HG03103 (cell line): Measurements from ENCODE around the gene MGAT3.
A peak's percentile ranks its signal among the peaks of the same experiment; 100 is the strongest.
"Not testable (repeated sequence)": the region's sequence is repeated elsewhere in the genome, so short reads cannot be mapped to it uniquely, and the experiment has no call there.

Source experiments
- ATAC-seq: cut with Tn5 transposase; IDR thresholded peaks from one replicate; pipeline ENCODE4 v1.9.1; 2021; ENCODE audit warnings: low read depth; ENCODE audit not compliant: unreplicated experiment

The MGAT3 gene

DNA sequence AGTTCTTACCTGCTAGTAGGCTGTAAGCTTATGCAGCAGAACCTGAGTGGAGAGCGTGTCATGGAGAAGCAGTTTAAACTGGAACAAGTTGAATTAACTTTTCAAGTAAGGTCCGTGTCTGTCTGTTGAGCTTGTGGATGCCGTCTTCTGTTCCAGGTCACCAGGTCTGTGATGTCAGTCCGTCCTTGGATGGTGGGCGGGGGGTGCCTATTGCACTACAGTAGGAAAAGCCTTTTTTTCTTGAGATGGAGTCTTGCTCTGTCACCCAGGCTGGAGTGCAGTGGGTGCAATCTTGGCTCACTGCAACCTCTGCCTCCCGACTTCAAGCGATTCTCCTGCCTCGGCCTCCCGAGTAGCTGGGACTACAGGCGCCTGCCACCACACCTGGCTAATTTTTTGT lies 50.2 kb downstream of the MGAT3 start:
- ATAC-seq: not testable (repeated sequence)

DNA sequence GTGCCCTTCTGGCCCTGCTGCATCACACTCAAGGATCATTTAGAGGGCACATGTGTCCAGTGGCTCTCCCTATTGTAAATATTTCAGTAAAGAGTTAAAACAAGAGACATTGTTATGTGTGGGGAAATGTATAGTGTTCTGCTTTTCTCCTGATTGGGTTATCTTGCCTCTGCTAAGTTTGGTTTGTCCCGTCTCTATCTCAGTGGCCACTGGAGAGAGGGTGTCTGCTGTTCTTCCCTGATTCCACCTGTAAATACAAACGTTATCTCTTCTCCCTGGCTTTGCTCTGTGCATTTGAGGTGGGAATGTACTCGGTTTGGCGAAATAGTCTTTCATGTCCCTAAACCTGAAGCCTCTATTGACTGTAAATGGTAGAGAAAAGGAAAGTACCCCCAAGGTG lies 51.6 kb downstream of the MGAT3 start:
- no peak for ATAC-seq

DNA sequence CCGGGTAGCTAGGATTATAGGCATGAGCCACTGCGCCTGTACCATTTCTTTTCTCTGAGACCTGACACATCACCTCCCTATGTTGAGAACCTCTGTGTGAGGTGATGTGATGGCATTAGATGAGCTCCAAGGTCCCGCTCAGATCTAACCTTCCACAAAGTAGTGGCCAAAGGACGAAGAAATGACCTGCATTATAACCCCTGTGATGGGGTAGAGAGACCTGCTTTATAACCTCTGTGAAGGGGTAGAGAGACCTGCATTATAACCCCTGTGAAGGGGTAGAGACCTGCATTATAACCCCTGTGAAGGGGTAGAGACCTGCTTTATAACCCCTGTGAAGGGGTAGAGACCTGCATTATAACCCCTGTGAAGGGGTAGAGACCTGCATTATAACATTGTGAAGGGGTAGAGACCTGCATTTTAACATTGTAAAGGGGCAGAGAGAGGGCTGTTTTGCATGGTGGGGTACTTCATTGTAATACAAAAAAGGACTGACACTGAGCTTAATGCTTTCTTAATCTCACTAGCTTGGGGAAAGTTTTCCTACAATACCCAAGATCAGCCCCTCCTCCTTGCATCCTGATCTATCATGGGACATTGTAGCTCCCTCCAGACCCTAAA lies 53.8 kb downstream of the MGAT3 start:
- no peak for ATAC-seq

DNA sequence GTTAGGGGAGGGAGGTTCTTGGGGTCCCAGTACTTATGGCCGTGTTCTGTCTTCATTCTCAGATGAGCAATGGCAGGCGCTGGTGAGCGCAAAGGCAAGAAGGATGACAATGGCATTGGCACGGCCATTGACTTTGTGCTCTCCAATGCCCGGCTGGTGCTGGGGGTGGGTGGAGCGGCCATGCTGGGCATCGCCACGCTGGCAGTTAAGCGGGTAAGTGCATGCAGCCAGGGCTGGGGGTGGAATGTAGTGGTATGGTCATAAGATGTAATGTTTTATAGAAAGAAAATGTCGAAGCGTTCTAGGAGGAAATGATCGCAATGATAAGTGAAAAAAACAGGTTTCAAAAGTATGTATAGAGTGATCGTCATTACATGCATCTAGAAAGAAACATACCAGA lies 54.4 kb downstream of the MGAT3 start:
- no peak for ATAC-seq

DNA sequence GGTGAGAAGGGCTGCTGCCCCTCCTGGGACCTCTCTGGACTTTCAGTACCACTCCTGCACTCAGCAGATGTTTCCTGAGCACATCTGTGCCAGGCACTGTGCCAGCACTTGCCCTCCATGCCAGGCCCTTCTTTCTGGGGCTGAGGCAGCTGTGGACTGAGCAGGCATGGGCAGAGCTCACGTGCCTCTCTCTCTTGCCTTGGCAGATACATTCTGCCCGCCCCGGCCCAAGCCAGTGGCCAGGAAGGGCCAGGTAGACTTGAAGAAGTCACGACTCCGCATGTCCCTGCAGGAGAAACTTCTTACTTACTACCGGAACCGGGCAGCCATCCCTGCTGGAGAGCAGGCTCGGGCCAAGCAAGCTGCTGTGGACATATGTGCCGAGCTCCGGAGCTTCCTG lies 55.2 kb downstream of the MGAT3 start:
- no peak for ATAC-seq

DNA sequence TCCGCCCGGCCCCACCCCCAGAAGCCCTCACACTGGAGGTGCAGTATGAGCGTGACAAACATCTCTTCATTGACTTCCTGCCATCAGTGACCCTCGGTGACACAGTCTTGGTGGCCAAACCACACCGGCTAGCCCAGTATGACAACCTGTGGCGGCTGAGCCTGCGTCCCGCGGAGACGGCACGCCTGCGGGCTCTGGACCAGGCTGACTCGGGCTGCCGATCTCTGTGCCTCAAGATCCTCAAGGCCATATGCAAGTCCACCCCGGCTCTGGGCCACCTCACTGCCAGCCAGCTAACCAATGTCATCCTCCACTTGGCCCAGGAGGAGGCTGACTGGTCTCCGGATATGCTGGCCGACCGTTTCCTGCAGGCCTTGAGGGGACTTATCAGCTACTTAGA lies 57.0 kb downstream of the MGAT3 start:
- ATAC-seq: no peak

DNA sequence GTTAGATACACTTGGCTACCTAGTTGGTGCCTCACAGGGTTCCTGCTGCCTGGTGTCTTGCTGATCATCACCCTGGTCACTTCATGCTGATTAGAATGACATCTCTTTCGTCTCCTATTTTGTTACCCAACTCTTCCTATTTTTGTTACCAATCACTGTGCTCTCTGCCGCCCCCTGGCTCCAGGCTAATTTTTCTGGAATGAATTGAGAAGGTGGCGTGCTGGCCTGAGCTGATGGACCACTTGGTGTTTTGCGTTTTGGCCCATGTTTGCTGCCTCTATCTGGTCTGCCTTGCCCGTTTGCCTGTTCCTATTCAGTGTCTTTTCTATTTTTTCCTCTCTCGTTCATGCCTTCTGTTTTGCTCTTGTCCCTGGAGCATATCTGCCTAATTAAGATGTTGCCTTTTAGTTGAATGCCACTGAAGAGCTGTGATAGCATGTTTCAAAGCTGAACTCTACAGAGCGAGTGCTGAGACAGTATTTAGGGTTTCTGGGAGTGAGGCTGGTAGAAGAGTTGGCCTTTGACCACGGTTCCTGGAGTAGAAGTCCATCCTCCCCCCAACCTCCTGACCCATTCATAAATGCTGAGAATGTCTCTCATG lies 57.7 kb downstream of the MGAT3 start:
- ATAC-seq: no peak

DNA sequence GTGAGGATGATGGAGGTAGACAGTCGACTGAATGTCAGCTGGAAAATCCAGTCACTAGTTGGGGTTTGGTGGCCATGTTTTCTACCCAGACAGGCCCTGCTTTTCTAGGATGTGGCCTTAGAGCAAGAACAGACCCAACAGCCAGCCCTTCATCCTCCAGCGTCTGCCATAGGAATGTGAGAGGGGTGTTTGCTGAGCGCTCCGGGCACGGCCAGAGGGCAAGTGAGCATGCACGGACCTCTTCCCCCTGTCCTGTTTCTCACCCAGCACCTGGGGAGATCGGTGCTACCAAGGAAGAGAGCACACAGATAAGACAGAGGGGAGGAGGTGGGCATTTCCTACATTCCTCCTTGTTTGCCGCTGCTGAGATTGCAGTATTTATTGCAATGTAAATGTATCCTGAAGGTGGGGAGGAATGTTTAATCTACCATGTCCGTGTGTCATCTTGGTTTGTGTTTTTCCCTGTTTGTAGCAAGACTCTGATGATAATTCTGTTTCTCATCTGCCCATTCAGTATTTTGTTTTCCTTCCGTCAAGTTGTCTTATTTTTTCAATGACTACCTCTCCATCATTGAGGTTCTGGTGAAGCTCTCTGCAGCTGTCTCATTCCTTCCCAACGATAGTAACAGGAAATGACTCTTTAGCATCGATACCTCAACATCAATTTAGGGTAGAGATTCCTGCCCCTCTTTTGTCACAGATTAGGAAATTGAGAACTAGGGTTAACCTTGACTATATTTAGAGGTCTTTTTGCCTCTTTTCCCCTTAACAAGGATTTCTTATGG lies 58.6 kb downstream of the MGAT3 start:
- ATAC-seq: no peak

DNA sequence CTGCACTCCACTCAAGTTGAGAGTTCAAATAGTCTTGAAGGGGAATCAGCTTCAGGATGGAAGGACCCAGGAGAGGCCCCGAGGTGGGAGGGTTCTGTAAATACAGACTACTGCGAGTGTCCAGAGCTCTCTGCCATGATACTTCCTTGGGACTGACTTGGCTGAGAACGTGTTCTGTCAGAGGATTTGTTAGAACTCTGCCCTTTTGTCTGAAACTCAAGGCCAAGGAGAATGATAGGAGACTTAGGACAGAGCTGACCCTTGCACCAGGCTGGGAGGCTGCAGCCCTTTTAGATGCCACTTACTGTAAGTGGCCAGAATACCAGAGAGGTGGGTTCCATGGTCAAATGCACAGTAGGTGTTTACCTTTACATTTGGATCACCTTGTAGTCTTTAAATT lies 60.7 kb downstream of the MGAT3 start:
- no peak for ATAC-seq

DNA sequence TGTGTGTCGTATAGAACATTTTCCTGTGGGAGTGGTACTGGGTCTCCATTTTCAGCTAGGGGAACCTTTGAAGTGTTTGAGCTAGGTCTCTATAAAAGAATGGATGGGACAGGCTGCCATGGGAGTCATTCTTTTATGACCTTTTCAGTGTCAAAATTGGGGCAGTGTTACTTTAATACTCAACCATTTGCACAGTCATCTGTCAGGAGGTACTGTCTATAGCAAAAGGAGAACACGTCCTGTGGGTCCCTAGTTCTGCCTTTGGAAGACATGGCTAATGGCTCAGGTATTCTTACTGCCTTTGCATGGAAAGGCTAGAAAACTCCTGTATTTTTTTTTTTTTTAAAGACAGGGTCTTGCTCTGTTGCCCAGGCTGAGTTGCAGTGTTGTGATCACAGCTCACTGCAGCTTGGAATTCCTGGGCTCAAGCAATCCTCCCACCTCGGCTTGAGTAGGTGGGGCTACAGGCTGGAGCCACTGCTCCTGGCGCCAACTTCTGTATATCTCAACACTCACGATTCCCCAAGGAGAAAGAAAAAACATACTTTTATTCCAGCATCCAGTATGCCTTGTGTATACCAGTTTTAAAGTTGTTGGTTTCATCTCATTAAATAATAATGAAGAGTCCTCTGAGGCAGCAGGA lies 61.5 kb downstream of the MGAT3 start:
- ATAC-seq: no peak

DNA sequence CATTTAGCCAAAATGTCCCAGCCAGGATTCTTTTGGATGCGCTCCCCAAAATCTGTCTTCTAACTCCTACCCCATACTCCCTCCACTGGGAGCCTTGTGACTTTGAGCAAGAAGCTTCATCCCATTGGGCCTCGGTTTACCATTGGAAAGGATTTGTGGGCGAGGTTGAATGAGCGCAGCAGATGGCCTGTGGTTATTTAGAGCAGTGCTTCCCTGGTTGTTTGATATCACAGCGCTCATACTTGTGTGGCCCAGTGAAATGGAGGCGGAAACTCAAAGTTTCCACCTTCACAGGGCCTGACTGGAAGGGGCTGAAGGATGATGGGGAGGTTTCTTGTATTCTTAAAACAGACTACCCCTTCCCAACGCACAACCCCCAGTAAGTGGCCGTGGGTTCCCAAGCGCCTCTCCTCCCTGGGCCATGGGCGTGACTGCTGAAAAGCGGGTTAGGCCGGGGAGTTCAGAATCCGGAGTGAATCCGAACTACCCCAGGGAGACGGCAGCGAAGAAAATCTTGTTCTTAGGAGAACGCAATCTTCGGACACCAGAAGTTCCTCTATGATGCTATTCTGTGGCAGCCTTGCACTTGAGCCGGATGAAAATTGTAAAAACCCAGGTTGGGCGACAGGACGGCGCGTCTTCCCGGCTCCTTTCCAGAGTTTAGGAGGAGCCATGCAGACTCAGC lies 62.3 kb downstream of the MGAT3 start:
- peak; percentile 4 for ATAC-seq

DNA sequence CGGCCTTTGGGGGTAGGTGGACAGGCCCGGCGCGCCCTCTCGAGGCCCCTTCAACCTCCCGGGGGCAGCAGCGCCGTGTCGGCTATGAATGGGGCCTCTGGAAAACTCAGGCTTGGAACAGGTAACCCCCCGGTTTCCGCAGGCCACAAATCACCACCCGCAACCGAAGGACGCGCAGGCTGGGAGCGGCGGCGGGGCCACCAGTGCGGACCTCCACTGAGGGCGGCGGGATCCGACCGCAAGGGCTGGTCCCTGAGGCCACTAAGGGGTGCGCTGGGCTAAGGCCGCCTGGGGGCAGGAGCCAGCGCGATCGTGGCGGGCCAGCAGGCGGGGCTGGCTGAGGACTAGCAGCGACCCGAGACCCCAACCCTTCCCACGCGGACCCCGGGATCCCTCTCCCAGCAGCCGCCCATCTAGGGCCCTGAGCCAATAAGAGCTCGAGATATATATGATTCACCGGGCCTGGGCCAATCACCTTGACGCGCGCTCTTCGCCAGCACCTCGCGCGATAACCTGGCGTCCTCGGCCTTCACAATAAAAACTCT lies 62.9 kb downstream of the MGAT3 start:
- peak; percentile 68 for ATAC-seq

DNA sequence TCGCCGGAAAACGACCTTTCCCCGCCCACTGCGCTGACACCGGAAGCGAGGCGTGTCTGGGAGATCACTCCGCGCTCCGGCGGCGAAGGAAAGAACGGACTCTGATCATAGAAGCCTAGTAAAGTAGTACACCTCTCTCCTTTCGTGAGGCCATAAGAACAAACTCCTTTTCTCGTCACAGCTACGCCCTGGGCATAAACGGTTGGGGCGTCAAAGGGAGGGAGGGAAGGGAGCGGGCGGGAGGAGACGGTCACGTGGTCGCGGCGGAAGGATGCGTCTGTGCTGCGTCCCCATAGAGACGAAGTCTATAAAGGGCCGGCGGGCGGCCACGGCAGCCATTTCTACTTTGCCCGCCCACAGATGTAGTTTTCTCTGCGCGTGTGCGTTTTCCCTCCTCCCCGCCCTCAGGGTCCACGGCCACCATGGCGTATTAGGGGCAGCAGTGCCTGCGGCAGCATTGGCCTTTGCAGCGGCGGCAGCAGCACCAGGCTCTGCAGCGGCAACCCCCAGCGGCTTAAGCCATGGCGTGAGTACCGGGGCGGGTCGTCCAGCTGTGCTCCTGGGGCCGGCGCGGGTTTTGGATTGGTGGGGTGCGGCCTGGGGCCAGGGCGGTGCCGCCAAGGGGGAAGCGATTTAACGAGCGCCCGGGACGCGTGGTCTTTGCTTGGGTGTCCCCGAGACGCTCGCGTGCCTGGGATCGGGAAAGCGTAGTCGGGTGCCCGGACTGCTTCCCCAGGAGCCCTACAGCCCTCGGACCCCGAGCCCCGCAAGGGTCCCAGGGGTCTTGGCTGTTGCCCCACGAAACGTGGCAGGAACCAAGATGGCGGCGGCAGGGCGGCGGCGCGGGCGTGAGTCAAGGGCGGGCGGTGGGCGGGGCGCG lies 63.7 kb downstream of the MGAT3 start, which contains the start of gene ATF4:
Gene ATF4, plus strand, starts transcription at position 337 of the 880 bp plus-strand sequence. CDS start 884 bp downstream, outside the sequence.
- peak; percentile 30 for ATAC-seq

DNA sequence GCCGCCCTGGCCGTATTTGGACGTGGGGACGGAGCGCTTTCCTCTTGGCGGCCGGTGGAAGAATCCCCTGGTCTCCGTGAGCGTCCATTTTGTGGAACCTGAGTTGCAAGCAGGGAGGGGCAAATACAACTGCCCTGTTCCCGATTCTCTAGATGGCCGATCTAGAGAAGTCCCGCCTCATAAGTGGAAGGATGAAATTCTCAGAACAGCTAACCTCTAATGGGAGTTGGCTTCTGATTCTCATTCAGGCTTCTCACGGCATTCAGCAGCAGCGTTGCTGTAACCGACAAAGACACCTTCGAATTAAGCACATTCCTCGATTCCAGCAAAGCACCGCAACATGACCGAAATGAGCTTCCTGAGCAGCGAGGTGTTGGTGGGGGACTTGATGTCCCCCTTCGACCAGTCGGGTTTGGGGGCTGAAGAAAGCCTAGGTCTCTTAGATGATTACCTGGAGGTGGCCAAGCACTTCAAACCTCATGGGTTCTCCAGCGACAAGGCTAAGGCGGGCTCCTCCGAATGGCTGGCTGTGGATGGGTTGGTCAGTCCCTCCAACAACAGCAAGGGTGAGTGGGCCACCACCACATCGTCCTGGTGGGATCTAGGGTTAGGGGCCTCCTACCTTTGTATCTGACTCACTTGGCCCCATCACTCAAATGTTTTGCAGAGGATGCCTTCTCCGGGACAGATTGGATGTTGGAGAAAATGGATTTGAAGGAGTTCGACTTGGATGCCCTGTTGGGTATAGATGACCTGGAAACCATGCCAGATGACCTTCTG lies 64.5 kb downstream of the MGAT3 start:
- ATAC-seq: not testable (repeated sequence)

DNA sequence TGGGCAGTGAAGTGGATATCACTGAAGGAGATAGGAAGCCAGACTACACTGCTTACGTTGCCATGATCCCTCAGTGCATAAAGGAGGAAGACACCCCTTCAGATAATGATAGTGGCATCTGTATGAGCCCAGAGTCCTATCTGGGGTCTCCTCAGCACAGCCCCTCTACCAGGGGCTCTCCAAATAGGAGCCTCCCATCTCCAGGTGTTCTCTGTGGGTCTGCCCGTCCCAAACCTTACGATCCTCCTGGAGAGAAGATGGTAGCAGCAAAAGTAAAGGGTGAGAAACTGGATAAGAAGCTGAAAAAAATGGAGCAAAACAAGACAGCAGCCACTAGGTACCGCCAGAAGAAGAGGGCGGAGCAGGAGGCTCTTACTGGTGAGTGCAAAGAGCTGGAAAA lies 65.3 kb downstream of the MGAT3 start:
- not testable (repeated sequence) for ATAC-seq

DNA sequence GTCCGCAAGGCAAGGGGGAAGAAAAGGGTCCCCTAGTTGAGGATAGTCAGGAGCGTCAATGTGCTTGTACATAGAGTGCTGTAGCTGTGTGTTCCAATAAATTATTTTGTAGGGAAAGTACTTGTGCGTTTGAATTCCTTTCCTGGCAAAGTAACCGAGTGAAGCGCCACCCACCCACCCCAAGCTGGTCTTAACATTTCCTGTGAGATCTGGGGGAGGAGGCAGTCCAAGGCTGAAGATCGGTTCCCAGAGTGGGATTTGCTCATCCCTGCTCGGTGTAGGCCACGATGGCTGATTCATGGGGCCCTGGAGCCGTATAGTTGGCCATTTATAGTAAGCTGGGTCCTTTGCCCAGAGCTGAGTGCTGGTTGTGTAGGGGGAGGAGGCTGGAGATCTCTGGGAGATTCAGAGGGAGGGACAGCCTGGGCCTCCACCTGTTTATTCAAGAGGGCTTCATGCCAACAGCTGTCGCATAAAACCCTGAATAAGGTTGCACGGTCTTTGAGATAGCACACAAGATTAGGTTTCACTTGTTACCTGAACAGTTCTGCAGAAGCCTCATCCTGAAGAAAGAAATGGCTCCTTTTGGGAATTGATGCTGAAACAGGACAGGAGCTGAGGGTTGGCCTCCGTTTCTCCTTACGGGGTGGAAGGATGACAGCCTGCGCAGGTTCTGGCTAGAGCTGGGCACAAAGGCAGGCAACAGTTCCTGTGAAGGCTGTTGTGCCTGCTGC lies 65.9 kb downstream of the MGAT3 start:
- no peak for ATAC-seq

DNA sequence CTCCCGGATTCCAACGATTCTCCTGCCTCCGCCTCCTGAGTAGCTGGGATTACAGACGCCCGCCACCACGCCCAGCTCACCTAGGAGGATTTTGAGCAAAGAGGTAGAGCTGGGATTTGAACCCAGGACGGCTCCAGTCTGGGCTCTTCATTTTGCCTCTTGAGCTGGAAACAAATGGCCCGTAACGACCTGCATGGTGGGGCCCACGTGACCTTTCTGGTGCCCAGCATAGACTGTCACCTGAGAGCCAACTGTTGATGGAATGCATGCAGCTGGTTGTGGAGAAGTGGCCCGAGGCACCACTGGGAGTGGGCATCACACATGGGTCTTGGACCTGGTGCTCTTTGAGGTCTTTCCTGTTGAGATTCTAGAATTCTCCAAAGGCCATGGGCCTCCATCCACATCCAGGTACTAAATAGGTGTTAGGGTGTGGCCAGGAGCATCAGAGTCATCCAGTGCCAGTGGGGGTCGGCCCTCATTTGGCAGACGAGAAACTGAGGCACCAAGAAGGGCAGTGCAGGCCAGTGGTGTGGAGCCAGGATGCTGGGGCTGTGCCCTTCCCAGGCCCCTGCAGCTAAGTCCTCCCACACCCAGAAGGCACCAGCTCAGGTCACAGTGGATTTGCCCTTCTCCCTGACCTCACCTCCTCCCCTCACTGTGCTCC lies 67.4 kb downstream of the MGAT3 start:
- ATAC-seq: no peak
